Pancreas (tissue), 10 donors: ENCODE measurements around the gene ELAC2. TPM values are rescaled to one million over a fixed set of nuclear protein-coding genes. Genes with fewer than 3 reads are reported as not detected.

Experiments
- ATAC-seq, 4 donors: fragments of 200-7000 bp; cut with Tn5 transposase; one replicate each; pipeline versions ENCODE4 v1.8.0 to v1.9.1; 2020; ENCODE audit warnings: mild to moderate bottlenecking in 4 of 4, moderate library complexity in 4 of 4
- DNase-seq, 6 donors: peaks; one replicate each; pipeline ENCODE4 v3.0.0-alpha.2; 2020
- FAIRE-seq: peaks from 2 replicates; lab custom pipeline; 2012; peaks lifted over from hg19 to GRCh38; lab: Jason Lieb, UNC
- H3K27ac ChIP-seq, 4 donors: fragments of 200-600 bp; sonication (generic); 1 replicate in 3 of 4; 2 replicates in 1 of 4; pipeline versions ENCODE4 v1.5.0 to v1.8.0; 2020
- H3K27me3 ChIP-seq, 4 donors: fragments of 200-600 bp; one replicate each; pipeline ENCODE4 v1.8.0; 2021
- H3K36me3 ChIP-seq, 3 donors: fragments of 200-600 bp; sonication (generic) in 1 of 3; one replicate each; pipeline versions ENCODE4 v1.5.0 to v1.8.0; 2020 to 2021
- H3K4me1 ChIP-seq, 3 donors: fragments of 200-600 bp; one replicate each; pipeline ENCODE4 v1.8.0; 2021
- H3K4me3 ChIP-seq, 4 donors: fragments of 200-600 bp; sonication (generic) in 2 of 4; one replicate each; pipeline versions ENCODE4 v1.5.0 to v1.8.0; 2020 to 2021
- H3K9me3 ChIP-seq, 4 donors: fragments of 200-600 bp; one replicate each; pipeline ENCODE4 v1.8.0; 2021
- CTCF ChIP-seq, 4 donors: fragments of 200-600 bp; sonication (generic) in 3 of 4; IDR thresholded peaks; one replicate each; pipeline versions ENCODE4 v1.5.0 to v1.8.0; 2021; ENCODE audit warnings: antibody characterized with exemption in 4 of 4
- WGBS, 2 donors: extraction: QIAGEN DNeasy Blood & Tissue Kit; methylation state at CpG; one replicate each; pipeline ENCODE4 v1.1.7; 2013; 5-methylcytosine and 5-hydroxymethylcytosine counted together
- intact Hi-C, 3 donors: fragments of 100-400 bp; cut with DNase I; formaldehyde crosslinking; loops; one replicate each; pipeline versions ENCODE4 v1.11.1 to v1.14.2; 2022
- polyA plus RNA-seq, 2 donors: library from polyadenylated mRNA; stranded (reverse); fragments of 200-250 nt; gene quantifications; one replicate each; pipeline ENCODE4 v1.2.3, GENCODE V29; 2013
- total RNA-seq, 6 donors: library from RNA; stranded (reverse); fragmentation: NEBNext Ultra II Directional in 4 of 6; extraction: Animal tissue kit (Norgen Biotek cat#: 25700) in 4 of 6; gene quantifications; one replicate each; pipeline versions ENCODE4 v1.2.1 to v1.2.4, GENCODE V29; 2021 to 2023
- donor health status: healthy with polysubstance abuse.
- donor health status: DM: no; HTN: no; CAD: no; lungs with moderate emphysema.
- donor health status: DM: no; HTN: no; CAD: no.
- donor health status: control.
- donor health status: control.
- donor health status: Bipolar disorder and iron deficiency.
- donor health status: DM: yes; HTN: yes; CAD: no.
- donor health status: DM: no; HTN: no; CAD: no.
- donor health status: DM: no; HTN: no; CAD: no.
- donor health status: DM: yes; HTN: yes; CAD: no.

Gene ELAC2
- total and polyA plus RNA-seq, 8 donors, result 19.6 to 39.2 (median 25.2) TPM

GRCh38 chr17:12995106-12995895 lies 22.5 kb downstream of the ELAC2 start:
- no peak for TF ChIP-seq CTCF (IDR thresholded peaks at IDR 0.05)
- 87 to 91% methylated on average over 11 of the region's 11 CpGs for WGBS, 2 donors
- intact Hi-C loops, result loop anchor here in 2 of 3 donors (10.0 kb wide), 2 partner anchors 450 to 740 kb away; no protein-coding TSS in a partner anchor
- H3K27ac ChIP-seq, result no peak overlapping the region
- DNase-seq (no peak), ATAC-seq (no peak), FAIRE-seq (no peak)
- H3K27me3 ChIP-seq, result no peaks in the 10 kb centered on the region
- H3K4me3 ChIP-seq, result no peak overlapping the region
- H3K9me3 ChIP-seq, result no peaks in the 10 kb centered on the region
- H3K4me1 ChIP-seq, result no peaks in the 10 kb centered on the region
- peaks cover 10 to 93% (median 65%) of the 10 kb centered on the region in 3 donors for H3K36me3 ChIP-seq

GRCh38 chr17:12994341-12995074 lies 23.3 kb downstream of the ELAC2 start:
- intact Hi-C loops, result loop anchor here in 2 of 3 donors (10.0 kb wide), 2 partner anchors 450 to 740 kb away; no protein-coding TSS in a partner anchor
- no peak for FAIRE-seq

GRCh38 chr17:12993631-12994030 lies 24.2 kb downstream of the ELAC2 start:
- H3K9me3 ChIP-seq, result no peaks in the 10 kb centered on the region
- H3K4me3 ChIP-seq, result no peak overlapping the region
- FAIRE-seq, result no peak
- DNase-seq, result no peak
- H3K4me1 ChIP-seq, result no peaks in the 10 kb centered on the region
- H3K27me3 ChIP-seq, result no peaks in the 10 kb centered on the region
- H3K27ac ChIP-seq, result no peak overlapping the region
- H3K36me3 ChIP-seq, result peaks cover 8 to 77% (median 55%) of the 10 kb centered on the region in 3 donors
- TF ChIP-seq CTCF (IDR thresholded peaks at IDR 0.05), result no peak
- 92 to 96% methylated on average over 14 of the region's 14 CpGs for WGBS, 2 donors
- intact Hi-C loops, result loop anchor here in 2 of 3 donors (10.0 kb wide), 2 partner anchors 449 to 739 kb away; no protein-coding TSS in a partner anchor
- ATAC-seq, result no peak

More at GRCh38 chr17:12994341-12995074, 23.3 kb downstream of the ELAC2 start:
- no peak for ATAC-seq
- Histone ChIP-seq H3K27me3 (no peaks in the 10 kb centered on the region), H3K4me3 (no peak overlapping the region), H3K9me3 (no peaks in the 10 kb centered on the region), H3K4me1 (no peaks in the 10 kb centered on the region), H3K36me3 (peaks cover 10 to 85% (median 61%) of the 10 kb centered on the region in 3 donors), H3K27ac (no peak overlapping the region)
- no peak for TF ChIP-seq CTCF (IDR thresholded peaks at IDR 0.05)
- 90 to 91% methylated on average over 19 of the region's 19 CpGs for WGBS, 2 donors
- DNase-seq, result no peak

- DNase-seq (no peak), FAIRE-seq (no peak), ATAC-seq (no peak)
- Histone ChIP-seq H3K36me3 (peaks cover 8 to 67% (median 46%) of the 10 kb centered on the region in 3 donors), H3K27ac (no peak overlapping the region), H3K4me1 (no peaks in the 10 kb centered on the region), H3K27me3 (no peaks in the 10 kb centered on the region), H3K9me3 (no peaks in the 10 kb centered on the region), H3K4me3 (no peak overlapping the region)
- no peak for TF ChIP-seq CTCF (IDR thresholded peaks at IDR 0.05)
- intact Hi-C loops, result loop anchor here in 2 of 3 donors (10.0 kb wide), 2 partner anchors 448 to 738 kb away; no protein-coding TSS in a partner anchor
- WGBS, 2 donors, result 88 to 94% methylated on average over 14 of the region's 14 CpGs
Measured at GRCh38 chr17:12992676-12993075, 25.2 kb downstream of the ELAC2 start.
